ENCODE data around the gene CXCR6.
A peak's percentile ranks its signal among the peaks of the same experiment; 100 is the strongest.

CXCR6 gene

GRCh38 chr3:45943207-45943846 is at the start of gene CXCR6:
Gene CXCR6, plus strand, starts transcription at chr3:45943464. Its CDS starts 3,018 bp downstream, at chr3:45946482.
- peak; percentile 39 for DNase-seq (ENCODE audit: low read depth)

DNA sequence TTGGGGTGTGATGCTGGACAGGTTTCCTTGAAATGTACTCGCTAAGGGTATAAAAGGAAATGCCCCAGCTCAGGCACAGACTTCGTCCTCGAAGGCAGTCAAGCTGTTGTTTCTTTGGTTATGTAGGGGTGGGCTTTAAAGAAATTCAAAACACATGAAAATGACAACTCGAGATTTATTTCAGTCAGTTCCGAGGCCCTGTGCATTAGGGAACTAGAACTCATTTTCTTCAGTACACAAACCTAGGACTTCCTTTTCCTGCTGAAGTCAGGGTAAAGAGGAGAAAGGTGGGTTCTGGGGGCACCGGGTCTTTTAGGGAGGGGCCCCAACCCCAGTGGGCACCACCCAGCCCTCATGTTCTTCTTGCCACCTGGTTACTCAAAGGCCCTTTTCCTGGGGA is 49.2 kb upstream of the CXCR6 start:
- DNase-seq (ENCODE audit: low read depth): no peak

- no peak for DNase-seq (ENCODE audit: low read depth)
These were observed 47.4 kb upstream of the CXCR6 start for GRCh38 chr3:45895686-45896468.

- no peak for DNase-seq (ENCODE audit: low read depth)
These were observed 46.3 kb upstream of the CXCR6 start for GRCh38 chr3:45896956-45897355.

GRCh38 chr3:45904931-45905330 is 38.3 kb upstream of the CXCR6 start:
- DNase-seq (ENCODE audit: low read depth): no peak

DNA sequence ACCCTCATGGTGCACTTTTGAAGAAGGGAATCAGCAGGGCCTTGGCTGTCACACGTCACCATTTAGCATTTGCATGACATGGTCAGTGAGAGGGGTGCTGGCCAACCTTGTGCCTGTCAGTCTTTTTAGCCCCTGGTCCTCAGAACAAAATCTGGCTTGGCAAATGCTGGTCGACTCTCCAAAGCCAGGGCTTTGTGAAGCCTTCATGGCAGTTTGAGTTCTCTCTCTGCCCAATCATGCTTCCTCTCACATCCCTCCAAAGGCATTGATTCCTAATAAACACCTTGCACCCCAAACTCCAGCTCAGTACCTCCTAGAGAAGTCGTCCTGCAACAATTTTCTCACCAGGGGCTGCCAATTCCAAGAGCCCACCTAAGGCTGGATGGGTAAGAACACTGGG is 37.5 kb upstream of the CXCR6 start:
- no peak for DNase-seq (ENCODE audit: low read depth)

- no peak for DNase-seq (ENCODE audit: low read depth)
These were observed 36.4 kb upstream of the CXCR6 start for GRCh38 chr3:45906681-45907407.

DNA sequence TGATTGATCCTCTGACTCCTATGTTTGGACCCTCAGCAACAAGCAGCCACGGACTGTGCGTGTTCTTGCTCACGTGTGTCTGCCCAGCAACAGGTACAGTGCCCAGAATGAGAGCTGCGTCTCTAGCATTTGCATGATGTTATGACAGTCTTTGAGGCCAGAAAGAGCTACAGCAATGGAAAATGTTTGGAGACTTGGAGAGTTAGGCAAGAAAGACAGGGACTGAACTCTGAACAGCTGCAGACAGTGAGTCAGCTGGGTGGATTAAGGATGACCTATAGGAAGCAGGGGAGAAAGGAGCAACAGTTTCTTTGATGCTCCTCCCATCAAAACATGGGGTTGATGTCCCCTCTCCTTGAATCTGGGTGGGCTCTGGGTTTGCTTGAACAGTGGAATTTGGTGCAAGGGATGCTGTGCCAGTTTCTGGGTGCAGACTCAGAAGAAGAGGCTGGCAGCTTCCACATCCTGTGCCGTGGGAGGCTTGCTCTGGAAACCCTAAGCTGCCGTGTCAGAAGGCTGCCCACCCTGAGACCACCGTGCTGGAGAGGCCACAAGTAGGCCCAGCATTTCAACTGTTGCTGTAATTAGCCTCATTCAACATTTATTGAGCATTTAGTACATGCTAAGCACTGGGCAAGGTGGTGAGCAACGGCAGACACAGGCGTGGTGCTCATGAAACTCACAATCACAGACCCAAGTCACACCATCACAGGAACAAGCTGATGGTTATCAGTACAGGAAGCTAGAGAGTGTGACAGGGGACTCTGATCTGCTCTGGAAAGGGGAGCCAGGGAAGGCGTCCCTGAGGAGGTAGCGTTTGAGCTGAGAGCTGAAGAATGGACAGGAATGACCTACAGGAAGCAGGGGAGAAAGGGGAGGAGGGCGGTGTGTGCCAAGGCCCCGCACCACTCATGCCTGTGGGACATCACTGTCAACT is 35.2 kb upstream of the CXCR6 start:
- no peak for DNase-seq (ENCODE audit: low read depth)

GRCh38 chr3:45908761-45909160 is 34.5 kb upstream of the CXCR6 start:
- no peak for DNase-seq (ENCODE audit: low read depth)

GRCh38 chr3:45909542-45909941 is 33.7 kb upstream of the CXCR6 start:
- no peak for DNase-seq (ENCODE audit: low read depth)

DNA sequence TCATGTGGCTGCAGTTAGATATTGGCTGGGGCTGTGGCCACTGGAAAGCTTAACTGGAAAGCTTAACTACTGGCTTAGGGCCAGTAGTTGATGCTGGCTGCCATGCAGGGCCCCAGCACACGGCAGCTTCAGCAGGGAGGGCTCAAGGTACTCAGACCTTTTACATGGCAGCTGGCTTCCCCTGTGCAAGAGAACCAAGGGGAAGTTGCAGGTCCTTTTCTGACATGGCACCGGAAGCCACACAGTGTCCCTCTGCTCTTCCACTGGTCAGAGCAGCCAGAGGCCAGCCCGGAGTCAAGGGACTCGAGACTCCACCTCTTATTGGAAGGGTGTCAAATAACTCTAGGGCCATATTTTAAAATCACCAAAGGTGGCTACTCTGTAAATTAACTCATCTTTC is 32.4 kb upstream of the CXCR6 start:
- no peak for DNase-seq (ENCODE audit: low read depth)

GRCh38 chr3:45911511-45912226 is 31.6 kb upstream of the CXCR6 start:
- no peak for DNase-seq (ENCODE audit: low read depth)

DNA sequence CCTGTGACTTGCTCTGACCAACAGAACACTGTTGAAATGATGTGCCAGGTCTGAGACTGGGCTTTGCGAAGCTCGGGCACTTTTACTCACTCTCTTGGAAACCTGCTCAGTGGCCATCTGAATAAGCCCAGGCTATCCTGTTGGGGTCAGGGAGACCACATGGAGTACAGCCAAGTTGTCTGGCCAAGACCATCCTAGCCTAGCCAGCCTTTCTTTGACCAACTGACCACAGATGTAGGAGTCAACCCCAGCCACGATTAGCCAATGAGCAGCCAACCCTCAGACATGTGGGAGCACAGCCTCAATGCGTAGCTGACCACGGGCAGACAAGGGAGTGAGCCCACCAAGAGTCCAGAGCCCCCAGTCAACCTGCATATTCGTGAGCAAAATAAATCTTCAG is 30.8 kb upstream of the CXCR6 start:
- DNase-seq (ENCODE audit: low read depth): no peak

DNA sequence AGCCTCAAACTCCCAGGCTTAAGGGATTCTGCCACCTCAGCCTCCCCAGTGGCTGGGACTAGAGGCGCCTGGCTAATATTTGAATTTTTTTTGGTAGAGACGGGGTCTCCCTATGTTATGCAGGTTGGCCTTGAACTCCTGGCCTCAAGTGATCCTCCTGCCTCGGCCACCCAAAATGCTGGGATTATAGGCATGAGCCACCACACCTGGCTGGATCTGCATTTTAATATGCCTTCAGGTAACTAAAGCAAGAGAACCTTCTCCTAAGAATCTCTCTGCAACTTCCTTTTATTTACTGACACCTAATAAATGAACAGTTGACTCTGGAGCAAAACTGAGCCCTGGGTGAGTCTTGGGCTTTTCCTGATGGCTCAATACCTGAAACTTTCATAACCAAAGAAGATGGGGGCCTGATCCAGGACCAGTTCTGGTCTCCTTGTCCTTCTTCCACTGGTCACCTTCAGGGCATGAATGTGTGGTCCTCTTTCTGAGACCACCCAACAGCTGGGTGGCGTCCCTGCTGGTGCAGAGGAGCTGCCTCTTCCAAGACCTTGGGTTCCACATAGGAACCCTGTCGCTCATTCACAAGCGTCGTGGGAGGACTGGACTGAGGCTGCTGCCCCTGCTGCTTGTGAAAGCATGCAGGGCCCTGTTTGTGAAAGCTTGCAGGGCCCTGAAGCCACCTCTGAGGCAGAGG is 28.8 kb upstream of the CXCR6 start:
- no peak for DNase-seq (ENCODE audit: low read depth)

- no peak for DNase-seq (ENCODE audit: low read depth)
These were observed 28.2 kb upstream of the CXCR6 start for GRCh38 chr3:45915059-45915439.

DNA sequence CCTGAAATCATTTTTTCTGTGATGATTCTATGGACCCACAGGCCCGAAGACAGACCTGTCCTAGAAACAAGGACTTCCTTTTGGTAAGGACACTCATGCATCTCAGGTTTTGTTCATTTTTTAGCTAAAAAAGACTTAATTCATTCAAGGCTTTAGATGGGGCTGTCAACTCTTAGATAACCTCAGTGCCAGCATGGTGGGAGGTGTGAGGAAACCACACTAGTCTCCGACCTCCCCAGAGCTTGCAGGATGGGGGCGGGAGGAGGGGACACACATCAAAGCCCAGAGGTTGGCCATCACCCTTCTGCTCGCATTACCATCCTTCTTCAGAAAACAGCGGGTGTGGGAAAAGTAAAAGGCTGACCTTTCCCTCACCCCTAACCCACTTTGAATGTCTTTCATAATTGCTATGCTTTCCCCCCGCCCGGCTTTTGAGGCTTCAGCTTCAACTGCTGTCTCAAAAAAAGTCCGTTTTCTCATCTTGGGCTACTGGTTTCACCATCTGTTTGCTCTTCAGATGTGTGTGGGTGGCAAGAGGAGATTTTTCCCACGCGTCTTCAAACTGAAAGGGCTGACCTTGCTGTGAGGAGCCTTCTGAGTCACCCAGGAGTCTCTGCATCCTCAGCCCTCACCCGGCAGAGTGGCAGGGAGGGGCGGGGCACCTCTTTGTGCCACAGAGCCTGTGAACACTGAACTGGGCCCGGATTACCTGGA is 27.6 kb upstream of the CXCR6 start:
- peak; percentile 76 for DNase-seq (ENCODE audit: low read depth)

- DNase-seq (ENCODE audit: low read depth): no peak
These were observed 25.9 kb upstream of the CXCR6 start for GRCh38 chr3:45917146-45917898.

GRCh38 chr3:45921158-45922038 is 21.9 kb upstream of the CXCR6 start:
- DNase-seq (ENCODE audit: low read depth): no peak

DNA sequence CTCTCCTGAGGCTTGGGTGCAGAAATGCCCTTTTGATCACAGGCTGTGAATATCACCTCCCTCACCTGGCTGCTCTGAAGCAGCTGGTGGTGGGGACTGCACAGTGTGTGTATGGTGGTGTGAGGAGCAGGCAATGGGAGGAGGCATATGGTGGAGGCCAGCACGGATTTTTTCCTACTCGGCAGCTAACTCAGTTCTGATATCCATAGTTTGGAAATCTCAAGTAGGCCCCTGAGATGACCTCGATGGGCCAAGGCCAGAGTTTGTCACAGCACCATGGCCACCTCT is 21.3 kb upstream of the CXCR6 start:
- DNase-seq (ENCODE audit: low read depth): no peak

Data from stimulated activated CD4-positive, alpha-beta T cell treated with anti-CD3 and anti-CD28 coated beads, Interleukin-2, amount 100 ng/mL, for 4 hours (primary cell).